Measurements from ENCODE around the gene ARL6IP5.
A peak's percentile ranks its signal among the peaks of the same experiment; 100 is the strongest.

Gene ARL6IP5

GRCh38 chr3:69085833-69086722 is 1.3 kb downstream of the ARL6IP5 start:
- peak; percentile 25 for DNase-seq (ENCODE audit: low spot score)

GRCh38 chr3:69087030-69087791 is 2.5 kb downstream of the ARL6IP5 start:
- DNase-seq (ENCODE audit: low spot score) = no peak

- DNase-seq (ENCODE audit: low spot score) = no peak
Measured at GRCh38 chr3:69088063-69088462, 3.3 kb downstream of the ARL6IP5 start.

GRCh38 chr3:69090021-69090420 is 5.3 kb downstream of the ARL6IP5 start:
- no peak for DNase-seq (ENCODE audit: low spot score)

GRCh38 chr3:69091389-69092029 is 6.8 kb downstream of the ARL6IP5 start:
- DNase-seq (ENCODE audit: low spot score) = no peak

GRCh38 chr3:69092030-69092516 is 7.3 kb downstream of the ARL6IP5 start:
- DNase-seq (ENCODE audit: low spot score) = no peak

- no peak for DNase-seq (ENCODE audit: low spot score)
Measured at GRCh38 chr3:69094467-69095205, 9.9 kb downstream of the ARL6IP5 start.

GRCh38 chr3:69095636-69096035 is 10.9 kb downstream of the ARL6IP5 start:
- DNase-seq (ENCODE audit: low spot score) = no peak

GRCh38 chr3:69096299-69096698 is 11.6 kb downstream of the ARL6IP5 start:
- DNase-seq (ENCODE audit: low spot score) = no peak

- DNase-seq (ENCODE audit: low spot score) = no peak
Measured at GRCh38 chr3:69097407-69098086, 12.8 kb downstream of the ARL6IP5 start.

- DNase-seq (ENCODE audit: low spot score) = no peak
Measured at GRCh38 chr3:69099576-69099975, 14.8 kb downstream of the ARL6IP5 start.

GRCh38 chr3:69102384-69102783 is 17.6 kb downstream of the ARL6IP5 start:
- no peak for DNase-seq (ENCODE audit: low spot score)

- no peak for DNase-seq (ENCODE audit: low spot score)
Measured at GRCh38 chr3:69103123-69103522, 18.4 kb downstream of the ARL6IP5 start.

- no peak for DNase-seq (ENCODE audit: low spot score)
Measured at GRCh38 chr3:69104586-69104985, 19.8 kb downstream of the ARL6IP5 start.

GRCh38 chr3:69105320-69105719 is 20.6 kb downstream of the ARL6IP5 start:
- DNase-seq (ENCODE audit: low spot score) = no peak

GRCh38 chr3:69107841-69108240 is 23.1 kb downstream of the ARL6IP5 start:
- no peak for DNase-seq (ENCODE audit: low spot score)

GRCh38 chr3:69108811-69109210 is 24.1 kb downstream of the ARL6IP5 start:
- no peak for DNase-seq (ENCODE audit: low spot score)

- DNase-seq (ENCODE audit: low spot score) = no peak
Measured at GRCh38 chr3:69110941-69111546, 26.3 kb downstream of the ARL6IP5 start.

- no peak for DNase-seq (ENCODE audit: low spot score)
Measured at GRCh38 chr3:69113536-69113935, 28.8 kb downstream of the ARL6IP5 start.

- no peak for DNase-seq (ENCODE audit: low spot score)
Measured at GRCh38 chr3:69115731-69116130, 31.0 kb downstream of the ARL6IP5 start.

Data from SK-N-DZ (cell line).